SU-DHL-6 (cell line): ENCODE results near the gene CTTN.

Experiments used
- CTCF ChIP-seq: fragments of 200-600 bp; sonication (generic); IDR thresholded peaks from one replicate; pipeline ENCODE4 v1.5.1; 2017; ENCODE audit warnings: antibody characterized with exemption, mild to moderate bottlenecking, low read length, moderate library complexity; ENCODE audit not compliant: insufficient read depth, poor library complexity, severe bottlenecking
- EZH2phosphoT487 ChIP-seq: fragments of 200-600 bp; sonication (generic), shearing (Covaris generic); conservative IDR thresholded peaks from 2 replicates; pipeline ENCODE4 v1.6.1; 2018; ENCODE audit warnings: mild to moderate bottlenecking, antibody characterized with exemption, low read length, moderate library complexity, mixed read lengths

DNA sequence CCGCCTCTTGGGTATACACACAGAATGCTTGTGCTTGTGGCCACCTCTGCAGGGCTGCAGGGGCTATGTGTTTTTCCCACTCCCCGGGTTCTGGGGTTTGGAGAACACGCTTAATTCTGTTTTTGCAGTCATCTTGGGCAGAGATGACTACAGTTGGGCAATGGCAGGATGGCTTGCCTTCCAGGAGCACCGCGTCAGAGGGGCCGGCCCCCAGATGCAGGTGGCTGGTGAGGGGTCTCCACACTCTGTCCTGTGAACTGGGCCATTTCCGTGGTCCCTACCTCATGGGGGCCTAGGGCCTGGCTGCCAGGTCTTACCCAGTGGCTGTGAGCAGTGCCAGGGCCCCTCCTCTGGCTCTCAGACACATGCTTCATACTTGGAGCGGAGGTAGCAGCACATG, 68.3 kb downstream of the CTTN start:
- TF ChIP-seq CTCF (no peak), EZH2phosphoT487 (no peak)
